Measurements from ENCODE around the gene DDIT3.
A peak's percentile ranks its signal among the peaks of the same experiment; 100 is the strongest.
"Not testable (repeated sequence)": the region's sequence is repeated elsewhere in the genome, so short reads cannot be mapped to it uniquely, and the experiment has no call there.

DDIT3 gene

DNA sequence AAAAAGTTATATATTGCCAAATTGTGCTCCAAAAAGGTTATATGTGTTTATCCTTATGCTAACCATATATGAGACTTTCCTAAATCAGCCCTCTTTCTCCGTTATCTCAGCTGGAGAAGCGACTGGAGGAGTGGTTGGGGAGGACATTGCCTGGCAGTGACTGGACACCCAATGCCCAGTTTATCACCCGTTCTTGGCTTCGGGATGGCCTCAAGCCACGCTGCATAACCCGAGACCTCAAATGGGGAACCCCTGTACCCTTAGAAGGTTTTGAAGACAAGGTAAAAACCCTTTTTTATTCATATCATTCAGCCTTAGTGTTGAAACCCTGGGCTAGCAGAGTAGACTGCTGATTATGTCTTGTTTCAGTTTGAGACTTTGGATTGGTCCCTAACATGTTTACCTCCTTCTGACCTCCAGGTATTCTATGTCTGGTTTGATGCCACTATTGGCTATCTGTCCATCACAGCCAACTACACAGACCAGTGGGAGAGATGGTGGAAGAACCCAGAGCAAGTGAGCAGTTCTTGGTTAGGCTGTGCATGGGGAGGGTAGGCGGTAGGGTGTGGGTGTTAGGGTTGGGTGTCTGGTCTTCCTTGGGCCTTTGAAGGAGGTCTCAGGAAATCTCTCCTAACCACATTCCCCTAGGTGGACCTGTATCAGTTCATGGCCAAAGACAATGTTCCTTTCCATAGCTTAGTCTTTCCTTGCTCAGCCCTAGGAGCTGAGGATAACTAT, 8.6 kb downstream of the DDIT3 start:
- no peak for DNase-seq

DNA sequence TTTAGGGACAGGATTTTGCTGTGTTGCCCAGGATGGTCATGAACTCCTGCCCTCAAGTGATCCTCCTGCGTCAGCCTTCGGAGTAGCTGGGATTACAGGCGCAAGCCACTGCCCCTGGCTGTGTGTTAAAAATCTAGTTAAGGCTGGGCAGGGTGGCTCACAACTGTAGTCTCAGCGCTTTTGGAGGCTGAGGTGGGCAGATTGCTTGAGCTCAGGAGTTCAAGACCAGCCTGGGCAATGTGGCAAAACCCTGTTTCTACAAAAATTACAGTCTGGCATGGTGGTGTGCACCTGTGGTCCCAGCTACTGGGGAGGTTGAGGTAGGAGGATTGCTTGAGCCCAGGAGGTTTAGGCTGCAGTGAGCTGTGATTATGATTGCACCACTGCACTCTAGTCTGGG, 9.2 kb downstream of the DDIT3 start:
- DNase-seq, result no peak

DNA sequence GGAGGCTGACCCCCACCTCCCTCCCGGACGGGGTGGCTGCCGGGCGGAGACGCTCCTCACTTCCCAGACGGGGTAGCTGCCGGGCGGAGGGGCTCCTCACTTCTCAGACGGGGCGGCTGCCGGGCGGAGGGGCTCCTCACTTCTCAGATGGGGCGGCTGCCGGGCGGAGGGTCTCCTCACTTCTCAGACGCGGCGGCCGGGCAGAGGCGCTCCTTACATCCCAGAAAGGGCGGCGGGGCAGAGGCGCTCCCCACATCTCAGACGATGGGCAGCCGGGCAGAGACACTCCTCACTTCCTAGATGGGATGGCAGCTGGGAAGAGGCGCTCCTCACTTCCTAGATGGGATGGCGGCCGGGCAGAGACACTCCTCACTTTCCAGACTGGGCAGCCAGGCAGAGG, 12.5 kb downstream of the DDIT3 start:
- DNase-seq, result not testable (repeated sequence)

DNA sequence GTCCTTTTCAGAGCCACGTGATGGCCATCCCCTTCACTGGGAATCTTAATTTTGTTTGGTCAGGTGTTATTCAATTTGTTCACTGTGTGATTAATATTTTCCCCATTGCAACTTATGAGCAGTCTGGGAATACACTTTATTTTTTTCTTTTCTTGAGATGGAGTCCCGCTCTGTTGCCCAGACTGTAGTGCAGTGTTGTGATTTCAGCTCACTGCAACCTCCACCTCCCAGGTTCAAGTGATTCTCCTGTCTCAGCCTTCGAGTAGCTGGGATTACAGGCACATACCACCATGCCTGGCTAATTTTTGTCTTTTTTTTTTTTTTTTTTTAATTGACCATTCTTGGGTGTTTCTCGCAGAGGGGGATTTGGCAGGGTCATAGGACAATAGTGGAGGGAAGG, 13.8 kb downstream of the DDIT3 start:
- not testable (repeated sequence) for DNase-seq

DNA sequence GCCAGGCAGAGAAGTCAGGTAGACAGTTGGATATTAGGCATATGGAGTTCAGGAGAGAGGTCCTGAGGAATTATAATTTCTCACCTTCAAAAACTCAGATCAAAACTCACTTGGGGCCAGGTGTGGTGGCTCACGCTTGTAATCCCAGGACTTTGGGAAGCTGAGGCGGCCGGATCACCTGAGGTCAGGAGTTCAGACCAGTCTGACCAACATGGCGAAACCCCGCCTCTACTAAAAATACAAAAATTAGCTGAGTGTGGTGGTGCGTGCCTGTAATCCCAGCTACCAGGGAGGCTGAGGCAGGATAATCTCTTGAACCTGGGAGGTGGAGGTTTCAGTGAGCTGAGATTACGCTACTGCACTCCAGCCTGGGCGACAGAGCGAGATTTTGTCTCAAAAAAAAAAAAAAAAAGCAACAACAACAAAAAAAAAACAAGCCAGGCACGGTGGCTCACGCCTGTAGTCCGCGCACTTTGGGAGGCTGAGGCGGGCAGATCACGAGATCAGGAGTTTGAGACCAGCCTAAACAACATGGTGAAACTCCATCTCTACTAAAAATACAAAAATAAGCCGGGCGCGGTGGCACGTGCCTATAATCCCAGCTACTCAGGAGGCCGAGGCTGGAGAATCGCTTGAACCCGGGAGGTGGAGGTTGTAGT, 17.9 kb downstream of the DDIT3 start:
- not testable (repeated sequence) for DNase-seq

DNA sequence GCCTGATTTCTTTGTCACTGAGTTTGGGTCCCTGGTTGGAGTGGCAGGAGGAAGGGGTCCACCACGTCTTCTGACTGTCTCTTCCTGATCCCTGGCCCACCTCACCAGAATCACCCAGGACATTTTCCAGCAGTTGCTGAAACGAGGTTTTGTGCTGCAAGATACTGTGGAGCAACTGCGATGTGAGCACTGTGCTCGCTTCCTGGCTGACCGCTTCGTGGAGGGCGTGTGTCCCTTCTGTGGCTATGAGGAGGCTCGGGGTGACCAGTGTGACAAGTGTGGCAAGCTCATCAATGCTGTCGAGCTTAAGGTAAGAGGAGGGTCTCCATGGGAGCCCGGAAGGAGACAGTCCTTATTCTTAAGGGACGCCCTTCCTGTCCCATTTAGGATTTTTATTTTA, 20.1 kb downstream of the DDIT3 start:
- no peak for DNase-seq

DNA sequence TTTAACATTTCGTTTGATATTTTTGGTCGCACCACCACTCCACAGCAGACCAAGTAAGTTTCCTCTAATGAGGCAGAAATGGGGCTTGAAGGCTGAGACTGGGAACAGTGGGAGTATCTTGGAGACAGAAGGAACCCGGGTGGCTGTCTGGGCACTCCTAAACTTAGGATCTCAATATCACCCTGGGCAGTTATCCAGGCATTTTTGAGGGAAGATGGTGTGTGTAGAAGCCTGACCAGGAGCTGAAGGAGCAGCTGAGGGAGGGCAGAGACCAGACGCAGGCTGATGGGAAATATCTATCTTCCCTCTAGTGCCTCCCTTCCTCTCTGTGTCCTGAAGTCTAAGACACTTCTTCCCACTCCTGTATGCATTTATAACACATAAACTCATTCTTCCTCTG, 21.7 kb downstream of the DDIT3 start:
- DNase-seq, result no peak

DNA sequence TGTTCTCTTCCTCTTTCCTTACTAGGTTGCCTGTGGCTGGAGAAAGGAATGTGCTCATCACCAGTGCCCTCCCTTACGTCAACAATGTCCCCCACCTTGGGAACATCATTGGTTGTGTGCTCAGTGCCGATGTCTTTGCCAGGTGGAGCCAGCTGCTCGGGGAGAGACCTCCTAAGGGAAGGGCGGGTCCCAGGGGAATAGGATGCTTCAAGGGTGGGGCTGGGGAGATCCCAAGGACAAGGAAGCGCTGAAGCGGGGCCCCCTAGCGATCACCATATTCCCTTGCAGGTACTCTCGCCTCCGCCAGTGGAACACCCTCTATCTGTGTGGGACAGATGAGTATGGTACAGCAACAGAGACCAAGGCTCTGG, 22.2 kb downstream of the DDIT3 start:
- DNase-seq, result no peak

DNA sequence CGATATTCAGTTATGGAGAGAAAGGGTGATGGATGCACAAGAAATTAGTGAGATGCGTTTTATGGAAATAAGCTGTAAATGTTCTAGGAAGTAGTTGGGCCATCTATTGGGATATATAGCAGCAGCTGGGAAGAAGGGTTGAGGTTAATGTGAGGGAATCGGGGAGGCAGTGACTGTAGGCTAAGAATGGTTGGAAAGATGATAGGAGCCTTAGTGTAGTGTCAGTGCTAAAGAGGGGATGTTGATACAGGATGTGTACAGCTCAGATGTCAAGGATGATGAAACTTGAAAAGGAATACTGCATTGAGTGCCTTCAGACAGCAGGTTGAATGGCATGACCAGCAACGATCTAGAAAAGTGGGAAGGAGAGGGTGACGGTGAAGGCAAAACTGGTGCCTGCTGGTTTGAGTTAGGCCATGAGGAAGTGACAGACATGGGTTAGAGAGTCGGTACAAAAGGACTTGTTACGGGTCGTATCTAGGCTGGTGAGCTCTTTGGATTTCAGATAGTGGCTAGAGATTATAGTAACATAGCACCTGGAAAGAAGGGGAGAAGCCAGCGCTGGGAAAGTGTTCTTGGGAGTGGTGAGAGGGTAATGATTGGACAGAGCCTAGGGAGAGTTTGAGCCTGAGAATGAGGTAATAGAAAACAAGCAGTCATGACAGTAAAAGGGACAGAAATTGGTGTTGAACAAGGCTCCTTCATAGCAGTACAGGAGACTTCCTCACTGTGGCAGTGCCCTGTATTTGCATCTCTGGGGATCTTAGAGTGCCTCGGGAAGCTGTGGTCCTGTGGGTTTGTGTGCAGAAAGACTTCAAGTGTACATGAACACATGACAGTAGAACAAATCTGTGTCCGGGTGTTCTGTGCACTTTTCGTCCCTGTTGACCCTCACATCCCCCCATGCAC, 22.8 kb downstream of the DDIT3 start:
- no peak for DNase-seq

DNA sequence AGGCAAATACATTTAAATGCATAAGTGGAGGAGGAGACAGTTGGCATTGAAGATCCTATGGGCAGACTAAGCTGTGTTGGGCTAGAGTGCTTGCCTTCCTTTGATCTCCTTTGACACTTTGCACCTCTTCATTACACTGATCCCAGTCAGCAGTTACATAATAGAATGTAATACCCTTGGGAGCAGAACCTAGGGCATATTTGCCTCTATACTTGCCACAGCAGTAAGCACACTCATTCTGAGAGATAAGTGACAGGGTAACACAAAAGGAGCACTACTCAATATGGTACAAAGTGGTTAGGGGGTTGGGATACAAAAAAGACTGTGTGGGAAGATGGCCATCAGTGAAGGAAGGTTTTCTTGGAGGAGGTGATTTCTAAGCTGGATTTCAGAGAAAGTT, 23.5 kb downstream of the DDIT3 start:
- DNase-seq, result no peak

DNA sequence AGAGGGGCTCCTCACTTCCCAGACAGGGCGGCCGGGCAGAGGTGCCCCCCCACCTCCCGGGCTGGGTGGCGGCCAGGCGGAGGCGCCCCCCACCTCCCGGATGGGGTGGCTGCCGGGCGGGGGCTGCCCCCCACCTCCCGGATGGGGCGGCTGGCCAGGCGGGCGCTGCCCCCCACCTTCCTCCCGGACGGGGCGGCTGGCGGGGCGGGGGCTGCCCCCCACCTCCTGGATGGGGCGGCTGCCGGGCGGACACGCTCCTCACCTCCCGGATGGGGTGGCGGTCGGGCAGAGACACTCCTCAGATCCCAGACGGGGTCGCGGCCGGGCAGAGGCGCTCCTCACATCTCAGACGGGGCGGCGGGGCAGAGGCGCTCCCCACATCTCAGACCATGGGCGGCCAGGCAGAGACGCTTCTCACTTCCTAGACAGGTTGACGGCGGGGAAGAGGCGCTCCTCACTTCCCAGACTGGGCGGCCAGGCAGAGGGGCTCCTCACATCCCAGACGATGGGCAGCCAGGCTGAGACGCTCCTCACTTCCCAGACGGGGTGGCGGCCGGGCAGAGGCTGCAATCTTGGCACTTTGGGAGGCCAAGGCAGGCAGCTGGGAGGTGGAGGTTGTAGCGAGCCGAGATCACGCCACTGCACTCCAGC, 25.1 kb downstream of the DDIT3 start:
- not testable (repeated sequence) for DNase-seq

DNA sequence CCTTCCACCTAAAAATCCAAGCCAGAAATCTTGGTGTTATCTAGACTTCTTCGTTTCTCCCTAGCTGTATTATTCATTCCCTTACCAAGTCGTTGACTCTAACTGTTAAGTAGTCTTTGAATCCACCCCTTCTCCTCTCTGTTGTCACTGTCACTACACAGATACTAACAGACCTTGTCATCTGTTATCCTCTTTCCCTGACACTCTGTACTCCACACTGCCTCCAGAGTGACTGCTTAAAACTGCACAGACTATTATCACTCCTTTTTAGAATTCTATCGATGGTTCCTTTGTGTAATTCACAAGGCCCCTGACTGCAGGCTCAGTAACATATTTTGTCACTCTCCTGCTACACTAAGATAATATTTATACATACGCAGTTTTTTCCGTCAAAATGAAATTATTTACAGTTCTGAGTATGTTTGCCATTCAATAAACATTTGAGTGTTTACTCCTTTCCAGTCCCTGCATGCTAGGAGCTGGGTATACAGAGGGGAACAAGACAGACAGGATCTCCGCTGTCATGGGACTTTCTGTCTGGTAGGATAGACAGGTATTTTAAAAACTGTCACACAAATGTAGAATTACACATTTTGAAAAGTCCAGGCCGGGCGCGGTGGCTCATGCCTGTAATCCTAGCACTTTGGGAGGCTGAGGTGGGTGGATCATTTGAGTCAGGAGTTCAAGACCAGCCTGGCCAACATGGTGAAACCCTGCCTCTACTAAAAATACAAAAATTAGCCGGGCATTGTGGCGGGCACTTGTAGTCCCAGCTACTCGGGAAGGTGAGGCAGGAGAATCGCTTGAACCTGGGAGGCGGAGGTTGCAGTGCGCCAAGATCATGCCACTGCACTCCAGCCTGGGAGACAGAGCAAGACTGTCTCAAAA, 28.7 kb downstream of the DDIT3 start:
- no peak for DNase-seq

DNA sequence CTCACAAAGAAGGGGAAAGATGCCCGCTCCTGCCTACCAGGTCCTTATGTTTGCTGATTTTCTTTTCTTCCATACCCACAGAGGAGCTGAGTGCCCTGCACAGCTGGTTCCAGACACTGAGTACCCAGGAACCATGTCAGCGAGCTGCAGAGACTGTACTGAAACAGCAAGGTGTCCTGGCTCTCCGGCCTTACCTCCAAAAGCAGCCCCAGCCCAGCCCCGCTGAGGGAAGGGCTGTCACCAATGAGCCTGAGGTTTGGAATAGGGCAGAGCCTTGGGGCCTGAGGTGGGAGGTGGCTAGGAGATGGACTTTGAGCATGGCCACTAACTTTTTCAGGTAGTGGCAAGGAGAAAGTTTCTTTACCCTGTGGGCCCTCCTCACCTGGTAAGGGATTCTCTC, 30.2 kb downstream of the DDIT3 start:
- DNase-seq, result no peak

DNA sequence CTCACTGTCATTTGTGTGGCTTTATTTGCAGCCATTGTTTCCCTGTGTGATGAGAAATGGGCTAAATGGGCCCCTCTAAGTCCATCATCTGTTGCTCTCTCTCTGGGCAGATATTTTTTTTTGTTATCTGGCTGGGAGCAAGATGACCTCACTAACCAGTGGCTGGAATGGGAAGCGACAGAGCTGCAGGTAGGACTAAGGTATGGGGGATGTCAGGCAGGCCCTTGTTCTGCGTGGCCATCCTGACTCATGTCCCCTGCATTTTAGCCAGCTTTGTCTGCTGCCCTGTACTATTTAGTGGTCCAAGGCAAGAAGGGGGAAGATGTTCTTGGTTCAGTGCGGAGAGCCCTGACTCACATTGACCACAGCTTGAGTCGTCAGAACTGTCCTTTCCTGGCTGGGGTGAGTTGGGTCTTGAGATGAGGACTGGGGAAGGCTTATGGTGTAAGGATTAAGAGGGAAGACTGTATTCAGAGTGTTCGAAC, 31.1 kb downstream of the DDIT3 start:
- DNase-seq, result no peak

DNA sequence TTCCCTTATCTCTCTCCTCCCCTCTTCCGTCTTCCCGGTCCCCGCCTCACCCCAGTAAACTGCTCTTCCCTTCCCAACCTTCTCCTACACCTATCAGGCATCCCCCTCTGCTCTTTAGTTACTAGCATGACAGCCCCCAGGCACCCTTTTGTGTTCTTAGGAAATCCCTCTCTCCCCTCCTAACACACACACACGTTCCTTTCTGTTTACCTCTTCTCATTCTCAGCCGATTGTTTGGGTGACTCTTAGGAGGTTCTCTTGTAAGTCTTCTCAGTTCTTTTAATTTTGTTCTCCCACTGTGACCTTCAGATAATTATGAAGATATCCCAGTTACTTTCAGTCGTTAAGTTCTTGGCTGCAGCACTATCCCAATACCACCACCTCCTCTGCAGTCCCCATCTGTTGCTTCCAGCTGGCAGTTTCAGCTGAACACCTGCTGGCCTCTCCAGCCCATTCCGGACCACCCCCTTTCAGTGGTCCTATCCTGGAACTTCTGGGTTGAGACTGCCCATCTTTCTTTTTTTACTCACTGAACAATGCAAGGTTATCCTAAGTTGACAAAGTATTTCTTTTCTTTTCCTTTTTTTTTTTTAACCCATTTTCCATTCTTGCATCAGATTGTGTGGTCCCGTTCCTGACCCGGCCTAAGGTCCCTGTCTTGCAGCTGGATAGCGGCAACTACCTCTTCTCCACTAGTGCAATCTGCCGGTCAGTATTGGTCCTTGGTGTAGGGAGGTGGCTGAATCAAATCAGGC, 31.7 kb downstream of the DDIT3 start:
- no peak for DNase-seq

DNA sequence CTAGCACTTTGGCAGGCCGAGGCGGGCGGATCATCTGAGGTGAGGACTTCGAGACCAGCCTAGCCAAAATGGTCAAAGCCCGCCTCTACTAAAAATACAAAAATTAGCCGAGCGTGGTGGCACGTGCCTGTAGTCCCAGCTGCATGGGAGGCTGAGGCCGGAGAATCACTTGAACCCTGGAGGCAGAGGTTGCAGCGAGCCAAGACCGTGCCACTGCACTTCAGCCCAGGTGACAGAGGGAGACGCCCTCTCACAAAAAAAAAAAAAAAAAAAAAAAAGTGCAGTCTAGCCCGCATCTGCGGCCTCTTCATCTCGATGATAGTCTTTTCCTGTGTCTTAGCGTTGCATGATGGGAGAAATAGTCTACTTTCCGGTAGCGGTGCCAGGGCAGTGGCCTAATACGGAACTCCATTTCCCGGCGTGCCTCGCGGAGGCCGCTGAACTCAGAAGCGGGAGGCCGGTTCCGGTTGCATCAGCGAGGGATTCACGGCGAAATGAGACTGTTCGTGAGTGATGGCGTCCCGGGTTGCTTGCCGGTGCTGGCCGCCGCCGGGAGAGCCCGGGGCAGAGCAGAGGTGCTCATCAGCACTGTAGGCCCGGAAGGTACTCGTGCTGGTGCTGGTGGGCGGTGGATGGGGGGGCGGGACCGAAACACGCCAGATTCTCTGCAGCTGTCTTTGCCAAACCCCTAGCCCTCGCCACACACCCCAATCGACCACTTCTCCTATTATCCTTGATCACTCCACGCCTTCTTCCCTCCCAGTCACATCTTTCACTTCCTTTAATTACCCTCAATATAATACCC, 32.5 kb downstream of the DDIT3 start, which contains the start of gene MARS1:
Gene MARS1 (plus strand): TSS at position 472 of the 805 bp plus-strand sequence. CDS start 23 bp downstream, at position 495.
- DNase-seq, result peak; percentile 97

DNA sequence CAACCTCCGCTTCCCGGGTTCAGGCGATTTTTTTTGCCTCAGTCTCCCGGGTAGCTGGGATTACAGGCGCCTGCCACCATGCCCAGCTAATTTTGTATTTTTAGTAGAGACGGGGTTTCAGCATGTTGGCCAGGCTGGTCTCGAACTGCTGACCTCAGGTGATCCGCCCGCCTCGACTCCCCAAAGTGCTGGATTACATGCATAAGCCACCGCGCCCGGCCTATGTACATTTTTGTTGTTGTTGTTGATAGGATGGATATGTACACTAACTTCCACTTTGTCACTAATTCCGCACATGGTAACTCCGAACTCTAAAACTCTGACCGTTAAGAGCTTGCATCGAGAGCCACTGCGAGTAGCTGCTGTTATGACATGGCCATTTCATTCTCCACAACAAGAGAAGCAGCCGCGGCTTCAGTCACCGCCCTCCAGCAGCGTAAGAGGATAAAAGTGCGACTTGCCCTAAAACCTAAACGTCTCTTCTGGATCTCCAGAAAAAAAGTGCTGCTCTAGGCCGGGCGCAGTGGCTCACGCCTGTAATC, 33.2 kb downstream of the DDIT3 start:
- no peak for DNase-seq

DNA sequence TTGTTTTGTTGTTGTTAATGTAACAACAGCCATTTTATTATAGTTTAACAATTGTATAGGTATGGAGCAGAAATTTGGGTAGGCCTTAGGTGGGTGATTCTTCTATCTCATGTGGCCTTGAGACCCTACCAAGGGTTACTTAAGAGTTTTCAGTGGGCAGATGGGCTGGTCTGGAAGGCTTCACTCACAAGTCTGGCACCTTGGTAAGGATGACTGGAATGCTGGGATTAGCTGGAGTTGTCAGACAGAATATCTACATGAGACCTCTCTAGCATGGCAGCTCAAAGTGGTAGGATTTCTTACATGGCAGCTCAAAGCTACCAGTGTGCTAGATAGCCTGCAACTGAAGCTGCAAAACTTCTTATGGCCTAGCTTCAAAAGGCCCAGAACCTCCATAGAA, 34.6 kb downstream of the DDIT3 start:
- DNase-seq, result no peak

DNA sequence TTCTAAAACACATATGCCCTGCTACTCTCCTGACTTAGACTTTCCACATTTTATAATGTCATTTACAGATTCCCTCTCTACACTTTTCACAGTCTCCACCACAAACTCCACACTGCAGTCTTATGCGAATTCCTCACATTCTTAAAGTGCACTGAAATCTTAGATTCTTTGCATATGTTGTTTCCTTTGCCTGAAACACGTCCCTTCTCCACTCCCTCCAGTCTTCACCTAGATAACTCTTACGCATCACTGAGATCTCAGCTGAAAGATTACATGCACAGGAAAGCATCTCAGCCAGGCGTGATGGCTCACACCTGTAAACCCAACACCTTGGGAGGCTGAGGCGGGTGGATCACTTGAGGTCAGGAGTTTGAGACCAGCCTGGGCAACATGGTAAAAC, 36.8 kb downstream of the DDIT3 start:
- peak; percentile 23 for DNase-seq

DNA sequence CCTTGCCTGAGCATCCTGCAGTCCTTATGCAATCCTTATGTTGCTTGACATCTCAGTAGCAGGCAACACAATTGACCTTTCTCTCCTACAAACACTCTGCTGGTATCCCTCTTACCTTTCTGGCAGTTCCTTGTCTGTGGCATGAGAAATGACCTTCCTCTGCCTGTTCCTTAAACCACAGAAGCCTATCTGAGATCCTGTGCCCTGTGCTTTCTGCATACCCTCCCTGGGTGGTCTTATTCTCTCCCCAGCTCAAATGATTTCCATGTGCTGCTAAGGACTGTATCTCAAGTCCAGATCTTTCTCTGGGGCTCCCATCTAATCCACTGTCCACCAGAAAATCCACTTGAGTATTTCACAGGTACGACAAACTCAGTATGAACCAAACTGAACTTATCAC, 38.6 kb downstream of the DDIT3 start:
- no peak for DNase-seq
